ENCODE results near the gene STING1.
"Not testable (repeated sequence)": the region's sequence is repeated elsewhere in the genome, so short reads cannot be mapped to it uniquely, and the experiment has no call there.

- not testable (repeated sequence) for TF ChIP-seq CTCF (IDR thresholded peaks at IDR 0.05; ENCODE audit: insufficient read depth, low read length); POLR2AphosphoS5 (IDR thresholded peaks at IDR 0.05; ENCODE audit: low read depth)
These were observed 20.7 kb upstream of the STING1 start for GRCh38 chr5:139503036-139503817.
